ENCODE data around the gene NR6A1. TPM values are rescaled to one million over a fixed set of nuclear protein-coding genes. Genes with fewer than 3 reads are reported as not detected.

The NR6A1 gene
- polyA plus RNA-seq, 3 donors: 0.13 to 0.61 (median 0.22) TPM

DNA sequence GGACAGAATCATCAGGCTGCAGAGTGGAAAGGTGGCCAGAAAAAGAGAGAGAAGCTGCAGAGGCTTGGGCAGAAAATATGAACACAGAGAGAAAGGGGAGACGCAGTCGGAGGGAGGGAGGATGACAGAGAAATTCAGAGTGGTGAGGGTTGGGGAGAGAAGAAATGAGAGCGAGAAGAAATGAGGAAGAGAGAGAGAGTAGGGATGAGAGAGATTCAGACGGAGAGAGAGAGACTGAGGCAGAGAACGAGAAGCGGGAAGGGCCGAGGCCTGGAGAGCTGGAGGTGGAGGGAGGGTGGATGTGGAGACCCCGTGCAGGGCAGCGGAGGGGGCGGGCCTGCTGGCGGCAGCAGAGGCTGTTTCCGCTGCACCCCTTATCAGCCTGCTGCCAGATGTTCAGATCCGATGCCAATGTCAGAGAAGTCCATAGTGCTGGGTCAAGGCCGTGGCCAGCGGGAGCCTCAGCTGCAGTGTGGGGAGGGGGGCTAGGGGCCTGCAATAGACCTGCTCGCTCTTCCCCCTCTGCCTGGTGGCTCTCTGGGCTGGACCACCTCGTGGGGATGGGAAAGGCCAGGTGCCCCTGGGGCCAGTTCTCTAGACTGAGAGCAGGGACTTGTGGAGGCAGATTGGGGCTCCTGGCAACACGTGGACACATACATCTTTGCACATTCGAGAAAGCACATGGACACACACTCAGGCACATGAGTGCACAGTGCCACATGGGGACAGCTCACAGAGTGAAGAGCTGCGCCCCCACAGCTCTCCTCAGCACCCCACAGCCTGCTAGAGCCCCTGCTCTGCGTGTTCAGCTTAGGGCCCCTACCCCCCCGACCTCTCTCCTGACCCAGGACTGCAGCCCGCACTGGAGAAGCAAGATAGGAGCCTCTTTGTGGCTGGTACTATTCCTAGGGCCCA lies 259.0 kb downstream of the NR6A1 start:
- 36 to 45% (median 37%) methylated on average over 23 of the region's 23 CpGs for WGBS, 3 donors
- H3K27ac ChIP-seq (ENCODE audit: low read depth, low read length): no peak overlapping the region

GRCh38 chr9:124511426-124511840 lies 259.7 kb downstream of the NR6A1 start:
- WGBS, 3 donors: 78 to 84% (median 82%) methylated on average over 6 of the region's 6 CpGs
- no peak overlapping the region for H3K27ac ChIP-seq (ENCODE audit: low read depth, low read length)

DNA sequence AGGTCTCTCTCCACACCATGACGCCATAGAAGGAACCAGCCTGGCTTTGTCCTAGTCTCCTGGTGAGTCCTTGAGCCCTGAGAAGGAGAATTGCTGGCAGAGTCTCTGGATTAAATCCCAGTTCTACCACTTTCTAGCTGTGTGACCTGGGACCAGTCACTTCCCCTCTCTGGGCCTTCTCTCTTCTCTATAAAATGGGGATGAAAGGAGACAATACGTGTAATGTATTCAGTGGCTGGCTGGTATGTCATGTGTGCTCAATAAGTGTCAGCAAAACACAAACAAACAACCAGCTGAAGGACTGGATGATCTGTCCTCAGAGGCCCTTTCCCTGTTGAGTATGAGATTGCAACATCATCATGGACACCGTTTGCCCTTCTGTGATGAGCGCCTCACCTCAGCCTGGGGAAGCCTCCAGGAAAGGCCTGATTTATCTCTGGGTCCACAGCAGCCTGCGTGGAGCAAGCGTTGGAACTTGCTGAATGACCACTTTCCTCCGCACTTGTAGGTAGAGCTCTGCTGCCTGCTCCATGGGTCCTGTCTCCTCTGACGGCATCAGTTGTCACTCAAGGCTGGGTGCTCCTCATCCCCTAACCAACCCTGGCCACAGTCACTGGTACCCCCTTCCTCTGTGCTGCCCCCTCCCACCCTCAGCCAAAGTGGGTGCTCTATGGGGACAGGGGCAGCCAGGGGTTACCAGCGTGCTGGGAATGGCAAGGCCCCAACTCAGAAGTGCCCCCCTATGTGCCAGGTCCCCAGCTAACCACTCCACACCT lies 260.3 kb downstream of the NR6A1 start:
- 77 to 80% (median 79%) methylated on average over 9 of the region's 9 CpGs for WGBS, 3 donors
- no peak overlapping the region for H3K27ac ChIP-seq (ENCODE audit: low read depth, low read length)

- H3K27ac ChIP-seq (ENCODE audit: low read depth, low read length): no peak overlapping the region
- 85 to 93% (median 92%) methylated on average over 11 of the region's 11 CpGs for WGBS, 3 donors
These were observed 263.2 kb downstream of the NR6A1 start for GRCh38 chr9:124507880-124508423.

GRCh38 chr9:124506931-124507879 lies 263.9 kb downstream of the NR6A1 start, which contains the start of gene NR5A1:
NR5A1 (minus strand) TSS chr9:124507399; CDS start chr9:124503395, 4,004 bp downstream.
- 93 to 95% (median 94%) methylated on average over 31 to 34 of the region's 34 CpGs for WGBS, 3 donors
- H3K27ac ChIP-seq (ENCODE audit: low read depth, low read length): no peak within 1 kb of the TSS

DNA sequence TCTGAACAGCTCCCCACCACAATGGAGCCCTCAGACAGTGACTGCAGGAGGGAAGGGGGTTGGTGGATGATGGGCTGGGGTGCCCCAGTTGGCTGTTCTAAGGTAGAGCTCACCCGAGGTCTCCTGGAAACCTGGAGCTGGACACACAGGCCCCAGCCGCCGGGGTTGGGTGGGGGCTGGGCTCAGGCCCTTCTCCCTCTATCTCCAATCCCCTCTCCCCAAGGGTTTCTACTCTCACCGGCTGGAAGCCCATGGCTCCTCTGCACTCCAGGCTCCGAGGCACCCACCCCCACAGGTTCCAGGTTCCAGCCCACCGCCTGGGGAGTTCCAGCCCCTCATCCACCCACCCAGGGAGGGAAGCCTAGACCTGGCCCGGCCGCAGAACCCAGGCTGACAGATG lies 264.7 kb downstream of the NR6A1 start:
- no peak overlapping the region for H3K27ac ChIP-seq (ENCODE audit: low read depth, low read length)
- WGBS, 3 donors: 82 to 91% (median 86%) methylated on average over 7 to 8 of the region's 8 CpGs

DNA sequence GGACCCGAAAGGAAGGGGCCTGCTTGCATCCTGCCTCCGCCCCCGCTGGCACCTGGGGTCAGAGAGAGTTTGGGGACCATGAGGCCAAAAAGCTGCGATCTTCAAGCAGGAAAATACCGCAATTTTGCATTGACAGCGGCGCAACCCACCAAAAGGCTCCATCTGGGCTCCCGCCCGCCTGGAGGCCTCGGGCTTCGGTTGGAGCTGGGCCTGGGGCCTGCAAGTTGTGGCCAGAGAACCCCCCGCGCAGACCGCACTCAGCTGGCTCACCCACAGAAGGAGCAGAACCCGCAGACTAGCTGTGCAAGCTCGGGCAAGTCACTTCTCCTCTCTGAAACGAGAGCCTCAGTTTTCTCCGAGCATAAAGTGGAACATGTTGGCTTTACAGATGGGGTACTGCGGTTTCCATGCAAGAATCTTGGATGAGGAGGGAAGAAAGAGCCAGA lies 265.2 kb downstream of the NR6A1 start:
- H3K27ac ChIP-seq (ENCODE audit: low read depth, low read length): no peak overlapping the region
- 85 to 90% (median 86%) methylated on average over 19 of the region's 19 CpGs for WGBS, 3 donors

DNA sequence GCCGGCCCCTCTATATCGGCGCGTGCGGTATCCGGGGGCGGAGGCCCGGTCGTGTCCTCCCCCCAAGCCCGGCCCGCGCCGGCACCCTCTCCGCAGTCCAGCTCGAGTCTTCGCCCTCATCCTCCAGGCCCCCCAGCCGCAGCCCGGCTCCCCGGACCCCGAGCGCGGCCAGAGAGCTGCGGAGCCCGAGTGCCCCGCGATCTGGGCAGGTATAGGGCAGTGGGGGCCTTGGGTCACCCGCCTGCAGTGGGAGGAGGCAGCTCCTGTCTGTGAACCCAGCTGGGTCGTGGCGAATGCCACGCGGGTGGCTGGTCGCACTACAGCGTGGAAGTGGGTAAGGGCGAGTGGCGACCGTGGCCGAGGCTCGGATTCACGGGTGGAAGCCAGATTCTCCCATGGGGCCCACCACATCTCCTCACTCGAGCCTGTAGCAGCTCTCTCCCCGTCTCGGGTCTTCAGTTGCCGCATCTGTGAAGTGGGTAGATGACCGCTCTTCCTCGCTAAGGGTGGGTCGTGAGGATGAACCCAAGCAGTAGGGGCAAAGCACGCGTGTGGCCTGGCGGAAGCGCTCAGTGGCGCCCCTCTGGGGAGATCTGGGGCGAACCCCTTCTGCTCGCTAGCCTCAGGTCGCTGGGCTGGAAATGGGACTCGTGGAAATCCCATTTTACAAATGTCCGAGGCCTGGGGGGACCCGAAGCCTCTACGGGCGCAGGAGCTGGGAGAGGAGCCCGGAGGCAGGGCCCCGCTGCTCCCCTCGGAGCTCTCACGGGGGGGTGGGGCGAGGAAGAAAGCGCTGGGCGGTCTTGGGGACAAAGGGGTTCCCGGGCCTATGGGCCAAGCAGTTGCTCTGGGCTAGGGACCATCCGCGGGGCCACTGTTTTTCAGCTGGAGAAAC lies 265.9 kb downstream of the NR6A1 start:
- no peak overlapping the region for H3K27ac ChIP-seq (ENCODE audit: low read depth, low read length)
- 26 to 44% (median 38%) methylated on average over 56 to 69 of the region's 69 CpGs for WGBS, 3 donors

GRCh38 chr9:124504530-124505005 lies 266.5 kb downstream of the NR6A1 start:
- no peak overlapping the region for H3K27ac ChIP-seq (ENCODE audit: low read depth, low read length)
- 1 to 2% (median 1%) methylated on average over 18 to 67 of the region's 81 CpGs for WGBS, 3 donors

GRCh38 chr9:124503713-124504529 lies 267.2 kb downstream of the NR6A1 start:
- 3% methylated on average over 60 to 76 of the region's 76 CpGs for WGBS, 3 donors
- H3K27ac ChIP-seq (ENCODE audit: low read depth, low read length): no peak overlapping the region

- 9 to 18% (median 15%) methylated on average over 83 to 96 of the region's 96 CpGs for WGBS, 3 donors
- H3K27ac ChIP-seq (ENCODE audit: low read depth, low read length): no peak overlapping the region
These were observed 268.1 kb downstream of the NR6A1 start for GRCh38 chr9:124502711-124503702.

GRCh38 chr9:124501771-124502320 lies 269.3 kb downstream of the NR6A1 start:
- 67 to 76% (median 74%) methylated on average over 11 of the region's 11 CpGs for WGBS, 3 donors
- H3K27ac ChIP-seq (ENCODE audit: low read depth, low read length): no peak overlapping the region

DNA sequence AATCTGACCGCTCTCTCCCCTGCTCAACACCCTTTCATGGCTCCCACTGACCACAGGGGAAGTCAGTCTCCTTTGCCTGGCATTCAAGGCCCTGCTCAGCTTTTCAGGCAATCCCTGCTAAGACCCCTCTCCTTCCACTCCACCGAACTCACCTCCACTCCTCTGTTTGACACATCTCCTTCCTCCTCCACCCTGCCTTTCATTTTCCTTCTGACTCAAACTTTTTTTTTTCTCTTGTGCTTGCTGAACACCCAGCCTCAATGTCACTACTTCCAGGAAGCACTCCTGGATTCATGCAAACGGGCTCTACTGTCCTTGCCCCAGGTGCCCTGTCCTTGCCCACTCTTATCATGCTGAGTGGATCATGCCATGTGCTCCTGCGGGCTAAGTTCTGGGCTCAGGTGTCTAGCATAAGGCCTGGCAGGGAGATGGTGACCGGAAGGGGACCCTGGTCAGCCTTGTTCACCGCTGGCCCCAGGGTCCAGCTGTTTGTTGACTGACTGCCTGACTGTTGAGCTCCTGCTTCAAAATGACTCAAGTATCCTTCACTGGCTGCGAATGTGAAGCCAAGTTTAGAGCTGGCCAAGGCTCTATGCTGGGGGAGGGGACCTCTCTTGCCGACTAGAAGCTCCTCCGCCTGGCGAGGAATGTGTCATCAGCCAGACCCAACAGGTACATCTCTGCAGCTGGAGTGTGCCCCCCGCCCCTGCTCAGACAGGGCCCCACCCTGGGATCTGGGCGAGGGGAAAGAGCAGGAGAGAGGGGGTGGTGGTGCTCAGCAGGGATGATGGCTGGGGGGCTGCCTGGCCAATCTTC lies 270.1 kb downstream of the NR6A1 start:
- WGBS, 3 donors: 61 to 70% (median 67%) methylated on average over 12 of the region's 12 CpGs
- H3K27ac ChIP-seq (ENCODE audit: low read depth, low read length): no peak overlapping the region

All from adipose tissue (tissue), 3 donors.